Smooth muscle cell (in vitro differentiated cells): Measurements from ENCODE around the gene CPEB4. TPM values are rescaled to one million over a fixed set of nuclear protein-coding genes. Genes with fewer than 3 reads are reported as not detected.

Experiments used
- DNase-seq: peaks from one replicate; lab custom pipeline; 2025; ENCODE audit not compliant: unreplicated experiment; lab: John Stamatoyannopoulos, UW
- H2AFZ ChIP-seq: fragments of 200-600 bp; sonication (generic); 2 replicates; pipeline ENCODE4 v1.6.0; 2016; ENCODE audit warnings: antibody characterized with exemption, low read depth, mild to moderate bottlenecking
- H3F3A ChIP-seq: fragments of 200-600 bp; sonication (generic); 2 replicates; pipeline ENCODE4 v1.6.0; 2017; ENCODE audit warnings: antibody characterized with exemption, low read depth
- H3K27ac ChIP-seq: fragments of 200-600 bp; sonication (generic); 2 replicates; pipeline ENCODE4 v1.5.1; 2016; ENCODE audit warnings: low read depth, mild to moderate bottlenecking
- H3K27me3 ChIP-seq: fragments of 200-600 bp; sonication (generic); 2 replicates; pipeline ENCODE4 v1.6.1; 2016; ENCODE audit warnings: low read depth, mild to moderate bottlenecking
- H3K36me3 ChIP-seq: fragments of 200-600 bp; sonication (generic); 2 replicates; pipeline ENCODE4 v1.5.1; 2016; ENCODE audit warnings: low read depth
- H3K4me1 ChIP-seq: fragments of 200-600 bp; sonication (generic); 2 replicates; pipeline ENCODE4 v1.5.1; 2016; ENCODE audit warnings: low read depth
- H3K4me2 ChIP-seq: fragments of 200-600 bp; sonication (generic); 2 replicates; pipeline ENCODE4 v1.6.0; 2016; ENCODE audit warnings: mild to moderate bottlenecking
- H3K4me3 ChIP-seq: fragments of 200-600 bp; sonication (generic); 2 replicates; pipeline ENCODE4 v1.5.1; 2016; ENCODE audit warnings: mild to moderate bottlenecking
- H3K79me2 ChIP-seq: fragments of 200-600 bp; sonication (generic); 2 replicates; pipeline ENCODE4 v1.6.0; 2016; ENCODE audit warnings: low read depth, mild to moderate bottlenecking
- H3K9ac ChIP-seq: fragments of 200-600 bp; sonication (generic); 2 replicates; pipeline ENCODE4 v1.6.0; 2016; ENCODE audit warnings: low read depth
- H3K9me3 ChIP-seq: fragments of 200-600 bp; sonication (generic); replicated peaks from 2 replicates; pipeline ENCODE4 v1.5.1; 2016; ENCODE audit warnings: low read depth
- H4K20me1 ChIP-seq: fragments of 200-600 bp; sonication (generic); 2 replicates; pipeline ENCODE4 v1.6.0; 2016; ENCODE audit warnings: low read depth
- WGBS: methylation state at CpG from one replicate; pipeline ENCODE4 v1.1.7; 2016; ENCODE audit warnings: low lambda C conversion rate; 5-methylcytosine and 5-hydroxymethylcytosine counted together
- polyA plus RNA-seq: library from polyadenylated mRNA; unstranded; fragments of >200 nt; fragmentation: Nextera tagmentation; extraction: Ambion mirVana; gene quantifications from 2 replicates; pipeline ENCODE4 v1.2.1, GENCODE V29; 2016
- total RNA-seq: library from RNA; depleted of rRNA; stranded (reverse); fragments of >200 nt; gene quantifications from 2 replicates; pipeline ENCODE4 v1.2.3, GENCODE V29; 2014
- TF ChIP-seq, protein P1 (sequence below): fragments of 200-600 bp; sonication (generic); IDR thresholded peaks from 2 replicates; pipeline ENCODE4 v1.5.1; 2017; ENCODE audit warnings: borderline replicate concordance, mild to moderate bottlenecking, antibody characterized with exemption; ENCODE audit not compliant: insufficient read depth, poor library complexity, severe bottlenecking

The CPEB4 gene
- total and polyA plus RNA-seq, 2 experiments from 2014 or later: 5.1 to 38.5 TPM

DNA sequence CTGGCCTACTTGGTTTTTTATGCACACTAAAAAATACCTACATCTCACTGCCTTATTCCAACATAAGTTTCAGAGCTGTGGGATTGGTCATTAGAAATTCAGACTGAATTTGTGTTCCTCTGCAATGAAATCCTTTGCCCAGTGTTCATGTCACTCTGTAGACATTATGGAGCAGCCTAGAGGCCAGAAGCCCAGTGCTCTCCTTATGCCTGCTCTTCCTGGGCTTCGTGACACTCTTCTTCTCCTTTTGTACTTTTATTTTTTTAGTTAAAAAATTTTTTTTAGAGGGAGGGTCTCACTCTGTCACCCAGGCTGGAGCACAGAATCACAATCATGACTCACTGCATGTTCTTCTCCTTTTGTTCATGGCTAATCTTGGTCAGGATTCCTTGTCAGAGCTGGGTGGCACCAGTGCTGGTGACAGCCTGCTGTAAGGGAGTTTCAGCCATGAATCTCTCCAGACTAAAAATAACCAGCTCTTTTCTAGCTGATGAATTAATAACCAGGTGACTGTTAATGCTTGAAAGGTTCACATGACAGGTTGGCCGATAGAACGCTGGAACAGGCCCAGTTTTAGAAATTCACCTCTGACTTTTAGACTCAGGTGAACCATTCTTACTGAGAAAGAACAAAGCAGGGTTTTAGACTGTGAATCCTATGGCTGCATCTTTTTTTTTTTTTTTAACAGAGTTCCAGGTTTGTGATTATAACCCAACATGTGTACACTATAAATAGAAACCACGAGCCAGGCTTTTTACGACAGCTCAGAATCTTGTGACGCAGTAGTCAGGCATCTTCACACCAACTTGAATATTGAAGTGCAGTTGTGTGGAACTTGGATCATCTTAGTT lies 66.7 kb downstream of the CPEB4 start:
- Histone ChIP-seq H3K27me3 (no peaks in the 10 kb centered on the region), H3K27ac (peak overlapping the region; percentile 69), H3K4me3 (no peak overlapping the region), H3K4me1 (peaks cover 4% of the 10 kb centered on the region), H3K9ac (no peak overlapping the region), H3K4me2 (peak overlapping the region; percentile 27), H4K20me1 (no peaks in the 10 kb centered on the region), H3K36me3 (peaks cover 12% of the 10 kb centered on the region), H2AFZ (no peak overlapping the region), H3K79me2 (no peaks in the 10 kb centered on the region), H3F3A (no peaks in the 10 kb centered on the region), H3K9me3 (no peaks in the 10 kb centered on the region)
- no peak for DNase-seq
- WGBS: 50% methylated on average over 6 of the region's 6 CpGs
- TF ChIP-seq, protein P1, sequence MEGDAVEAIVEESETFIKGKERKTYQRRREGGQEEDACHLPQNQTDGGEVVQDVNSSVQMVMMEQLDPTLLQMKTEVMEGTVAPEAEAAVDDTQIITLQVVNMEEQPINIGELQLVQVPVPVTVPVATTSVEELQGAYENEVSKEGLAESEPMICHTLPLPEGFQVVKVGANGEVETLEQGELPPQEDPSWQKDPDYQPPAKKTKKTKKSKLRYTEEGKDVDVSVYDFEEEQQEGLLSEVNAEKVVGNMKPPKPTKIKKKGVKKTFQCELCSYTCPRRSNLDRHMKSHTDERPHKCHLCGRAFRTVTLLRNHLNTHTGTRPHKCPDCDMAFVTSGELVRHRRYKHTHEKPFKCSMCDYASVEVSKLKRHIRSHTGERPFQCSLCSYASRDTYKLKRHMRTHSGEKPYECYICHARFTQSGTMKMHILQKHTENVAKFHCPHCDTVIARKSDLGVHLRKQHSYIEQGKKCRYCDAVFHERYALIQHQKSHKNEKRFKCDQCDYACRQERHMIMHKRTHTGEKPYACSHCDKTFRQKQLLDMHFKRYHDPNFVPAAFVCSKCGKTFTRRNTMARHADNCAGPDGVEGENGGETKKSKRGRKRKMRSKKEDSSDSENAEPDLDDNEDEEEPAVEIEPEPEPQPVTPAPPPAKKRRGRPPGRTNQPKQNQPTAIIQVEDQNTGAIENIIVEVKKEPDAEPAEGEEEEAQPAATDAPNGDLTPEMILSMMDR: no peak

GRCh38 chr5:173960986-173961385 lies 72.8 kb downstream of the CPEB4 start:
- TF ChIP-seq, protein P1: no peak
- Histone ChIP-seq H3K27me3 (no peaks in the 10 kb centered on the region), H2AFZ (no peak overlapping the region), H3K9me3 (no peaks in the 10 kb centered on the region), H4K20me1 (no peaks in the 10 kb centered on the region), H3K36me3 (peaks cover 2% of the 10 kb centered on the region), H3F3A (peaks cover 13% of the 10 kb centered on the region), H3K4me2 (no peak overlapping the region), H3K4me3 (no peak overlapping the region), H3K4me1 (peaks cover 8% of the 10 kb centered on the region), H3K27ac (no peak overlapping the region), H3K79me2 (no peaks in the 10 kb centered on the region), H3K9ac (no peak overlapping the region)
- 50% methylated on average over 2 of the region's 2 CpGs for WGBS
- DNase-seq: no peak

- WGBS: 48% methylated on average over 1 of the region's 1 CpG
- no peaks in the 10 kb centered on the region for H4K20me1 ChIP-seq
- no peak overlapping the region for H3K9ac ChIP-seq
- TF ChIP-seq, protein P1: no peak
- peaks cover 8% of the 10 kb centered on the region for H3K4me1 ChIP-seq
- H3K4me3 ChIP-seq: no peak overlapping the region
- H3K36me3 ChIP-seq: peaks cover 2% of the 10 kb centered on the region
- H3K79me2 ChIP-seq: no peaks in the 10 kb centered on the region
- no peak overlapping the region for H2AFZ ChIP-seq
- H3K27ac ChIP-seq: no peak overlapping the region
- H3K27me3 ChIP-seq: no peaks in the 10 kb centered on the region
- no peak overlapping the region for H3K4me2 ChIP-seq
- DNase-seq: no peak
- H3F3A ChIP-seq: peaks cover 13% of the 10 kb centered on the region
- no peaks in the 10 kb centered on the region for H3K9me3 ChIP-seq
Measured at GRCh38 chr5:173961418-173961817, 73.3 kb downstream of the CPEB4 start.
